ENCODE measurements around the gene SLC4A4. TPM values are rescaled to one million over a fixed set of nuclear protein-coding genes. Genes with fewer than 3 reads are reported as not detected.
"Not testable (repeated sequence)": the region's sequence is repeated elsewhere in the genome, so short reads cannot be mapped to it uniquely, and the experiment has no call there.

SLC4A4 gene
- total RNA-seq, 1 donor: 13.0 TPM

DNA sequence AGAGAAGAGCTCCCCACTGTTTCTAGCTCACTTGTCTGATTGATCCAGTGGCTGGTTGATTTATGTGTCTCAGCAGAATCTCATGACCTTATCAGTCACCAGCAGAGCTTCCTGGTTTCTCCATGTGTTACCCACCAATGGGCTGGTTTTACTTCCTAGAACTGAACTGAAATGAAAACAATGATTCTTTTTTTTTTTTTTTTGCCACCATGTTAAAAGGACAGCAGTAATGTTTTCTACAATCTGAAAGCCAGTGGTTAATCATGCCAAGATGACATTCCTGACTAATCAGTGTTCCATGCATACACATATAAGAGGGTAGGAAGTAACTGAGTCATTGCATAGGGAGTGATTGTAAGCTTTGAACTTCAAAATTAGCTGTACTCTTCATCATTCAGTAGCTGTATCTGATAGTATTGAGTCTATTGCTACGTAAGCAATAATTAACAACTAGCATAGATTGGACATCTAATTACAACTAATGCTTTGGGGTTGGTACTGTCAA is 67.7 kb downstream of the SLC4A4 start:
- Histone ChIP-seq H3K79me2 (ENCODE audit: insufficient read depth, low read length) (no peaks in the 10 kb centered on the region), H2AFZ (ENCODE audit: low read length) (no peak overlapping the region), H3K4me3 (ENCODE audit: insufficient read depth, low read length) (no peak overlapping the region), H3K27me3 (ENCODE audit: insufficient read depth, low read length) (no peaks in the 10 kb centered on the region), H3K4me2 (ENCODE audit: insufficient read depth, low read length) (no peak overlapping the region), H3K4me1 (ENCODE audit: insufficient read depth, low read length) (peaks cover 10% of the 10 kb centered on the region), H3K9me3 (ENCODE audit: low read depth, low read length) (no peaks in the 10 kb centered on the region), H3K36me3 (ENCODE audit: insufficient read depth, low read length) (no peaks in the 10 kb centered on the region), H4K20me1 (ENCODE audit: insufficient read depth, low read length) (peaks cover 6% of the 10 kb centered on the region), H3K27ac (ENCODE audit: low read depth, low read length) (no peak overlapping the region)
- no peak for TF ChIP-seq CTCF (IDR thresholded peaks at IDR 0.05; ENCODE audit: extremely low read depth, low read depth, low read length)
- DNase-seq (ENCODE audit: insufficient read length, low spot score, missing footprints): no peak

- not testable (repeated sequence) for H3K27me3 ChIP-seq (ENCODE audit: insufficient read depth, low read length); H3K9me3 ChIP-seq (ENCODE audit: low read depth, low read length); H3K4me2 ChIP-seq (ENCODE audit: insufficient read depth, low read length); H3K4me3 ChIP-seq (ENCODE audit: insufficient read depth, low read length); H3K27ac ChIP-seq (ENCODE audit: low read depth, low read length); H3K79me2 ChIP-seq (ENCODE audit: insufficient read depth, low read length); H2AFZ ChIP-seq (ENCODE audit: low read length); H3K36me3 ChIP-seq (ENCODE audit: insufficient read depth, low read length); DNase-seq (ENCODE audit: insufficient read length, low spot score, missing footprints)
- Histone ChIP-seq H3K4me1 (ENCODE audit: insufficient read depth, low read length) (peaks cover 12% of the 10 kb centered on the region), H4K20me1 (ENCODE audit: insufficient read depth, low read length) (peaks cover 11% of the 10 kb centered on the region)
These were observed 70.1 kb downstream of the SLC4A4 start for GRCh38 chr4:71408961-71409360.

- Histone ChIP-seq H3K79me2 (ENCODE audit: insufficient read depth, low read length) (peaks cover 5% of the 10 kb centered on the region), H3K9me3 (ENCODE audit: low read depth, low read length) (no peaks in the 10 kb centered on the region), H3K4me1 (ENCODE audit: insufficient read depth, low read length) (peaks cover 14% of the 10 kb centered on the region), H3K36me3 (ENCODE audit: insufficient read depth, low read length) (no peaks in the 10 kb centered on the region), H4K20me1 (ENCODE audit: insufficient read depth, low read length) (peaks cover 11% of the 10 kb centered on the region), H3K4me3 (ENCODE audit: insufficient read depth, low read length) (no peak overlapping the region), H2AFZ (ENCODE audit: low read length) (no peak overlapping the region), H3K4me2 (ENCODE audit: insufficient read depth, low read length) (no peak overlapping the region), H3K27me3 (ENCODE audit: insufficient read depth, low read length) (no peaks in the 10 kb centered on the region), H3K27ac (ENCODE audit: low read depth, low read length) (no peak overlapping the region)
- no peak for DNase-seq (ENCODE audit: insufficient read length, low spot score, missing footprints)
- no peak for TF ChIP-seq CTCF (IDR thresholded peaks at IDR 0.05; ENCODE audit: extremely low read depth, low read depth, low read length)
These were observed 73.2 kb downstream of the SLC4A4 start for GRCh38 chr4:71411981-71412380.

DNA sequence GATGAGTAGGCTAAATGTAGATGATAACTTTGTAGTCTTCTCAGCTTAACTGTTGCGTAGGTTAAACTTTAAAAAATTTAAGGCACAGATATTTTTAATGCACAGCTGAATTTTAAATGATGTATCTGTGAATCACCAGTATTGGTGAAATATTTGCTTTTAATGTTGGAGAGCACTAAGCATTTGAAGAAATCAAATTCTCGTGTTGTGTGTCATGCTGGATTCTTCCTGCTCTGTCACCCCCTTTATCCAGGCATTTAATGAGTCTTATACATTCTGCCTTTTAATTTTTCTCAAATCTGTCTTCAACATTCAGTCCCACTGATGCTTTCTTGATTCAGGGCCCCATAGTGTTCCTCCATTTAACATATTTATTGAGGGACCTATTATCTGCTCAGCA is 76.7 kb downstream of the SLC4A4 start:
- H3K27me3 ChIP-seq (ENCODE audit: insufficient read depth, low read length): no peaks in the 10 kb centered on the region
- no peak for TF ChIP-seq CTCF (IDR thresholded peaks at IDR 0.05; ENCODE audit: extremely low read depth, low read depth, low read length)
- H4K20me1 ChIP-seq (ENCODE audit: insufficient read depth, low read length): peaks cover 11% of the 10 kb centered on the region
- no peaks in the 10 kb centered on the region for H3K9me3 ChIP-seq (ENCODE audit: low read depth, low read length)
- DNase-seq (ENCODE audit: insufficient read length, low spot score, missing footprints): peak; percentile 39
- peaks cover 14% of the 10 kb centered on the region for H3K4me1 ChIP-seq (ENCODE audit: insufficient read depth, low read length)
- peak overlapping the region; percentile 2 for H3K4me2 ChIP-seq (ENCODE audit: insufficient read depth, low read length)
- H3K4me3 ChIP-seq (ENCODE audit: insufficient read depth, low read length): no peak overlapping the region
- no peak overlapping the region for H3K27ac ChIP-seq (ENCODE audit: low read depth, low read length)
- H3K79me2 ChIP-seq (ENCODE audit: insufficient read depth, low read length): peaks cover 5% of the 10 kb centered on the region
- no peaks in the 10 kb centered on the region for H3K36me3 ChIP-seq (ENCODE audit: insufficient read depth, low read length)
- no peak overlapping the region for H2AFZ ChIP-seq (ENCODE audit: low read length)
